ENCODE data around the gene SMCO1. TPM values are rescaled to one million over a fixed set of nuclear protein-coding genes. Genes with fewer than 3 reads are reported as not detected.
"Not testable (repeated sequence)": the region's sequence is repeated elsewhere in the genome, so short reads cannot be mapped to it uniquely, and the experiment has no call there.

SMCO1 gene
- total RNA-seq, 1 experiment from 2014 or later, result not detected

DNA sequence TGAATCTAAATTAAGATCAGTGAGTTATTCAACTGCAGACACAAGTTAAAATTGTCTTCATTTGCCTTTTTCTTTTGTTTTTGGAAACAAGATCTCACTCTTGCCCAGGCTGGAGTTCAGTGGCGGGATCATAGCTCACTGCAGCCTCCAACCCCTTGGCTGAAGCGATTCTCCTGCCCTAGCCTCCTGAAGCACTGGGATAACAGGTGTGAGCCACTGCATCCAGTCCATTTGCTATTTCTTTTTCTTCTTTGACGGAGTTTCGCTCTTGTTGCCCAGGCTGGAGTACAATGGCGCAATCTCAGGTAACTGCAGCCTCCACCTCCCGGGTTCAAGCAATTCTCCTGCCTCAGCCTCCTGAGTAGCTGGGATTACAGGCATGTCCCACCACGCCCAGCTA lies 21.9 kb downstream of the SMCO1 start:
- DNase-seq (ENCODE audit: low spot score), result no peak

- no peak for DNase-seq (ENCODE audit: low spot score)
Observed at GRCh38 chr3:196492080-196492479, 23.1 kb downstream of the SMCO1 start.

DNA sequence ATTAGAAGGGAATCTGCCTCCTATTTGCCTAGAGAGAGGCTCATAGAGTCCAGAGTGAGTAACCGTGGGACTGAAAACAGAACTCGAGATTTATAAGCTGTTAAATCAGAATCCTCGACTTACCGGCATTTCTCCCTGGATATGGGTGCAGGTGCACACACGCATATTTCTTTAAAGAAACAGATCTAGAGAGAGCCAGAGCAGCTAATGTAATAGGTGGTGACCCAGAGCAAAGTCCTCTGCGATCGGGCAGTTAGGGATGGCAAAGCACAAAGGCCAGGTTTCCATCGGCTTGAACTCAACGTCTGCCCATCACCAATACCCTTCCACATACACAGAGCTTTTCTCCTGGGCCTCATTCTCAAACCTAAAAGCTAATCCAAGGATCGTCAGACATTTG lies 25.4 kb downstream of the SMCO1 start:
- no peak for DNase-seq (ENCODE audit: low spot score)

GRCh38 chr3:196486263-196486662 lies 28.9 kb downstream of the SMCO1 start:
- DNase-seq (ENCODE audit: low spot score), result no peak

GRCh38 chr3:196477678-196478077 lies 37.5 kb downstream of the SMCO1 start:
- no peak for DNase-seq (ENCODE audit: low spot score)

- DNase-seq (ENCODE audit: low spot score), result no peak
Observed at GRCh38 chr3:196472286-196472685, 42.9 kb downstream of the SMCO1 start.

DNA sequence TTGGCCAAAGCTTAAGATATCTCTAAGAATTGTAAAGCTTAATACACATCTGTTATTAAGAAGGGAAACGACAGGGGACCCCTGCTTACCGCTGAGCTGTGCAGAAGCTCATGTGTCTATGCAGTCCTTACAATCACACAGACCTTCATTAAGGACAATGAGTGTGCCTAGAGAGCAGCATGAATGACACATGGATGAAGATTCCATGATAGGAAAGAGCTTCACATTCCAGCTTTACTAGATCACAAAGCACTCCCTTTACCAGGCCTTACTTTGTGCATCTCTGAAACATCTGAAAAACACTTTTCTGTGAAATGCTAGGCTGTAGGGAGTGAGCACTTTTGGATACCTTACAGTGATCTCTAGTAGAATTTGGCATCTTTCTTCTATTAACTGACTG lies 43.6 kb downstream of the SMCO1 start:
- no peak for DNase-seq (ENCODE audit: low spot score)

- not testable (repeated sequence) for DNase-seq (ENCODE audit: low spot score)
Observed at GRCh38 chr3:196470182-196470581, 45.0 kb downstream of the SMCO1 start.

DNA sequence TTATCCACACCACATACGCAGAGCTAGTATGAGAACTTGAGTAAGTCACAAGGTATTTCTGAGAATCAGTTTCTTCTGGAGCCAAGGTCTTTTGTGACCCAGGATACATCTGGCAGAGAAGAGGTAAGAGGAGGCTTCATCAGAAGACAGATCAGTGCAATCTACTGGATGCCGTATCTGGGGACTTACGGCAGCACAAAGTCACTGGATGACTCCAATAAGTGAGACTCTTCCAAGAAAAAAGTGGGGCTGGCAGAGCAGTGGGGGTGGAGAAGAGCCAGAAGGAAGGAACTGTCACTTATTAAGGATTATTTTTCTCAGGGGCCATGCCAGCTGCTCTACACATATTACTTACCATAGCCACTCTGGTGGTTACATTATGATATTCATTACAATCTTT lies 51.3 kb downstream of the SMCO1 start:
- no peak for DNase-seq (ENCODE audit: low spot score)

DNA sequence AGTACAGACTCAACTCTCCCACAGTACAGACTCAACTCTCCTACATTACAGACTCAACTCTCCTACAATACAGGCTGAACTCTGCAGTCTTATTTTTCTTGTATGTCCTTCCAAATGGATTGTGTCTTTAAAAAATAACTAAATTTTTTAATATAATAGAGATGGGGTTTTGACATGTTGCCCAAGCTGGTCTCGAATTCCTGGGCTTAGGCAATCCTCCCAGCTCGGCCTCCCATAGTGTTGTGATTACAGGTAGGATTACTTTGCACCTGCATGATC lies 51.7 kb downstream of the SMCO1 start:
- no peak for DNase-seq (ENCODE audit: low spot score)

DNA sequence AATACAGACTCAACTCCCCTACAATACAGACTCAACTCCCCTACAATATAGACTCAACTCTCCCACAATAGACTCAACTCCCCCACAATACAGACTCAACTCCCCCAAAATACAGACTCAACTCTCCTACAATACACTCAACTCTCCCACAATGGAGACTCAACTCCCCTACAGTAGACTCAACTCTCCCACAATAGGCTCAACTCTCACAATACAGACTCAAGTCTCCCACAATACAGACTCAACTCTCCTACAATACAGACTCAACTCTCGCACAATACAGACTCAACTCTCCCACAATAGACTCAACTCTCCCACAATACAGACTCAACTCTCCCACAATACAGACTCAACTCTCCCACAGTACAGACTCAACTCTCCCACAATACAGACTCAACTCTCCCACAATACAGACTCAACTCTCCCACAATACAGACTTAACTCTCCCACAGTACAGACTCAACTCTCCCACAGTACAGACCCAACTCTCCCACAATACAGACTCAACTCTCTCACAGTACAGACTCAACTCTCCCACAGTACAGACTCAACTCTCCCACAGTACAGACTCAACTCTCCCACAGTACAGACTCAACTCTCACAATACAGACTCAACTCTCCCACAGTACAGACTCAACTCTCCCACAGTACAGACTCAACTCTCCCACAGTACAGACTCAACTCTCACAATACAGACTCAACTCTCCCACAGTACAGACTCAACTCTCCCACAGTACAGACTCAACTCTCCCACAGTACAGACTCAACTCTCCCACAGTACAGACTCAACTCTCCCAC lies 52.3 kb downstream of the SMCO1 start:
- not testable (repeated sequence) for DNase-seq (ENCODE audit: low spot score)

DNA sequence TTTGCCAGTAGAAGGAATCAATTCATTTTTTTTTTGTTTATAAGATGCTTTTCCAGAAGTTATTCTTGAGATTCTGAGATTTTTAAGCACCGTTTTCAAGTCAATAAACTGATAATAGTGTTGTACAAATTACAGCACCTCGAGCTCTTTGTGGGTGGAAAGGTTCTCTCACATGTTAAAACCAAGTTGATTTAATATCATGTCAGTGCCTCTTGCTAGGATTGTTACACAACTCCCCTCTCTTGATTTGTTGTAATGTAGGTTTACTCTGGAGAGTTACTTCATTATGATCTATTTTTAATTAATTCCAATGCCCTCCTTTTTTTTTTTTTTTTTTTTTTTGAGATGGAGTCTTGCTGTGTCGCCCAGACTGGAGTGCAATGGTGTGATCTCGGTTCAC lies 57.1 kb downstream of the SMCO1 start:
- no peak for DNase-seq (ENCODE audit: low spot score)

DNA sequence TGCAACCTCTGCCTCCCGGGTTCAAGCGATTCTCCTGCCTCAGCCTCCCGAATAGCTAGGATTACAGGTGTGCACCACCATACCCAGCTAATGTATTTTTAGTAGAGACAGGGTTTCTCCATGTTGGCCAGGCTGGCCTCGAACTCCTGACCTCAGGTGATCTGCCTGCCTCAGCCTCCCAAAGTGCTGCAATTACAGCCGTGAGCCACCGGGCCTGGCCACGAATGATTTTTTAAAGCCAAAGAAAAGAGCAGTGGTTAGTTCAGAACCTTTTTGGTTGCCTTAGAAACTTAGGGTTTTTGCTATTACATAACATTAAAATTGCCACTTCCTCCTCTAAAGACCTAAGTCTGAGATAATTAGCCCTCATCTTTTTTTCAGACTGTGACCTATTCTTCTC lies 57.7 kb downstream of the SMCO1 start:
- not testable (repeated sequence) for DNase-seq (ENCODE audit: low spot score)

Other genes starting within 250 kb of the SMCO1 start
- gene PCYT1A, start 227.6 kb downstream of the SMCO1 start, total RNA-seq (2014; rRNA removed; shearing (Covaris generic)), result 111 and 153 TPM in 2 replicates
- gene DYNLT2B, start 197.1 kb downstream of the SMCO1 start, total RNA-seq (2014; rRNA removed; shearing (Covaris generic)), result 15.8 and 32.6 TPM in 2 replicates
- 41.0 and 79.8 TPM in 2 replicates for gene TM4SF19, start 177.0 kb downstream of the SMCO1 start, total RNA-seq (2014; rRNA removed; shearing (Covaris generic))
- gene UBXN7, start 82.9 kb downstream of the SMCO1 start, total RNA-seq (2014; rRNA removed; shearing (Covaris generic)), result 21.6 and 32.3 TPM in 2 replicates
- gene RNF168, start 11.6 kb downstream of the SMCO1 start, total RNA-seq (2014; rRNA removed; shearing (Covaris generic)), result 25.3 and 25.9 TPM in 2 replicates
- 12.8 and 13.9 TPM in 2 replicates for gene WDR53, start 53.2 kb upstream of the SMCO1 start, total RNA-seq (2014; rRNA removed; shearing (Covaris generic))
- 22.7 and 28.7 TPM in 2 replicates for gene FBXO45, start 53.3 kb upstream of the SMCO1 start, total RNA-seq (2014; rRNA removed; shearing (Covaris generic))
- gene NRROS, start 124.3 kb upstream of the SMCO1 start, total RNA-seq (2014; rRNA removed; shearing (Covaris generic)), result not detected in 2 replicates
- 9.7 and 13.8 TPM in 2 replicates for gene CEP19, start 196.9 kb upstream of the SMCO1 start, total RNA-seq (2014; rRNA removed; shearing (Covaris generic))
- gene PIGX, start 197.0 kb upstream of the SMCO1 start, total RNA-seq (2014; rRNA removed; shearing (Covaris generic)), result 66.8 and 70.2 TPM in 2 replicates
- gene PAK2, start 224.5 kb upstream of the SMCO1 start, total RNA-seq (2014; rRNA removed; shearing (Covaris generic)), result 46.0 and 54.0 TPM in 2 replicates

All from A172 (cell line).